ENCODE data around the gene DCC. TPM values are rescaled to one million over a fixed set of nuclear protein-coding genes. Genes with fewer than 3 reads are reported as not detected.

DCC gene
- total and polyA plus RNA-seq, 2 donors (not counting 1 experiment from before 2014, with no cell fraction given) = not detected

DNA sequence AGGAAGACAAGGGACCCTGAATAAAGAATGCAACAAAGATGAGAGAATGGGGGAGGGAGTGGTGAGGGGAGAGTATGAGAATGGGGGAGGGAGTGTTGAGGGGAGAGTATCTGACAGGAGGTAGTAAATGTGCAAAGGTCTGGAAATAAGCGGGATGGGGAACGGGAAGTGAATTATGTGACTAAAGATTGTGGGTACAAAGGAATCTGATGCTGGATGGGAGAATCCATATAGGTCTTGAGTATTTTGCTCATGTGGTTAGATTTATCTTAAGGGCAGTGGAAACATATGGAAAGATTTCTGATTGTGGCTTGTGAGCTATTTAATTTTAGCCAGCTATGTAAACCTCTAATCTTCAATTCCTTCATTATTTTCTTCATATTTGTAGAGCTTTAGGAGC lies 593.4 kb downstream of the DCC start:
- no peak for TF ChIP-seq EZH2 (IDR thresholded peaks at IDR 0.05; ENCODE audit: borderline replicate concordance, insufficient read depth, low read depth, low read length, poor library complexity, severe bottlenecking)
- TF ChIP-seq, protein P1, sequence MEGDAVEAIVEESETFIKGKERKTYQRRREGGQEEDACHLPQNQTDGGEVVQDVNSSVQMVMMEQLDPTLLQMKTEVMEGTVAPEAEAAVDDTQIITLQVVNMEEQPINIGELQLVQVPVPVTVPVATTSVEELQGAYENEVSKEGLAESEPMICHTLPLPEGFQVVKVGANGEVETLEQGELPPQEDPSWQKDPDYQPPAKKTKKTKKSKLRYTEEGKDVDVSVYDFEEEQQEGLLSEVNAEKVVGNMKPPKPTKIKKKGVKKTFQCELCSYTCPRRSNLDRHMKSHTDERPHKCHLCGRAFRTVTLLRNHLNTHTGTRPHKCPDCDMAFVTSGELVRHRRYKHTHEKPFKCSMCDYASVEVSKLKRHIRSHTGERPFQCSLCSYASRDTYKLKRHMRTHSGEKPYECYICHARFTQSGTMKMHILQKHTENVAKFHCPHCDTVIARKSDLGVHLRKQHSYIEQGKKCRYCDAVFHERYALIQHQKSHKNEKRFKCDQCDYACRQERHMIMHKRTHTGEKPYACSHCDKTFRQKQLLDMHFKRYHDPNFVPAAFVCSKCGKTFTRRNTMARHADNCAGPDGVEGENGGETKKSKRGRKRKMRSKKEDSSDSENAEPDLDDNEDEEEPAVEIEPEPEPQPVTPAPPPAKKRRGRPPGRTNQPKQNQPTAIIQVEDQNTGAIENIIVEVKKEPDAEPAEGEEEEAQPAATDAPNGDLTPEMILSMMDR (IDR thresholded peaks at IDR 0.05) = no peak

DNA sequence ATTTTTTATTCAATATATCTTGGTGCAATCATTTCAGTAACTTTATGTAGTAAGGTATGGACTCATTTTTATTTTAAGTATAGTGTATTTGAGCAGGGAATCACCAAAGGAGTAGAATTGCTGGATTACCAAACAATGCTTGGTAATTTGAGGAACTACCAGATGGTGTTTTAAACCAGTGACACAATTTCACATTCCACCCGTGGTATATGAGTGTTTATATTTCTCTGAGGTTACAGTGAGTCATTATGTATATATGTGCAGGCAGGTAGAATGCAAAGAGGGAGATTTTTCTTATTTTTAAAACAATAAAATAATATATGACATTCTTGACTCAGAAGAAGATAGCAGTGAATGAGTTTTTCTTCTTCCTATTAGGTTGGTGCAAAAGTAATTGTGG lies 596.9 kb downstream of the DCC start:
- ATAC-seq (ENCODE audit: low read depth) (no peak), DNase-seq (no peak)
- Histone ChIP-seq H3K4me2 (replicated peaks; ENCODE audit: low read depth, low read length, poor library complexity, severe bottlenecking) (no peak overlapping the region), H2AFZ (ENCODE audit: insufficient read depth, low read depth, low read length, poor library complexity, severe bottlenecking) (no peak overlapping the region), H3K4me1 (ENCODE audit: control insufficient read depth in 2 of 2, insufficient read depth in 2 of 2, low read length in 2 of 2) (no peaks in the 10 kb centered on the region), H3K9me3 (ENCODE audit: control extremely low read depth in 1 of 3, control insufficient read depth in 2 of 3, insufficient read depth in 1 of 3, low read length in 2 of 3) (no peaks in the 10 kb centered on the region), H3K27ac (ENCODE audit: low read length in 2 of 2) (no peak overlapping the region), H4K20me1 (ENCODE audit: control insufficient read depth, insufficient read depth, low read length, poor library complexity, severe bottlenecking) (no peaks in the 10 kb centered on the region), H3K36me3 (replicated peaks in 1 of 2; ENCODE audit: control extremely low read depth in 1 of 2, control insufficient read depth in 1 of 2, extremely low read depth in 1 of 2, insufficient read depth in 2 of 2, low read length in 1 of 2) (no peaks in the 10 kb centered on the region), H3K4me3 (ENCODE audit: control extremely low read depth in 1 of 5, extremely low read depth in 1 of 5, insufficient read depth in 1 of 5, low read depth in 2 of 5, low read length in 4 of 5) (no peak overlapping the region), H3K9ac (ENCODE audit: low read length) (no peak overlapping the region), H3K79me2 (ENCODE audit: control insufficient read depth, insufficient read depth, low read length) (no peaks in the 10 kb centered on the region), H3K27me3 (replicated peaks in 1 of 4; ENCODE audit: control extremely low read depth in 1 of 4, control insufficient read depth in 3 of 4, insufficient read depth in 4 of 4, low read length in 3 of 4) (no peaks in the 10 kb centered on the region)
- no peaks in the 10 kb centered on the region for H3K4me1 Mint-ChIP-seq
- intact Hi-C loops (cut with micrococcal nuclease) = no loop called here
- no peak for TF ChIP-seq EZH2 (IDR thresholded peaks at IDR 0.05; ENCODE audit: borderline replicate concordance, insufficient read depth, low read depth, low read length, poor library complexity, severe bottlenecking)
- TF ChIP-seq, protein P1 (IDR thresholded peaks at IDR 0.05) = no peak
- no peak overlapping the region for H3K4me3 Mint-ChIP-seq
- no peak overlapping the region for H3K27ac Mint-ChIP-seq
- no peaks in the 10 kb centered on the region for H3K9me3 Mint-ChIP-seq (ENCODE audit: insufficient read depth)
- POLR2A ChIA-PET = no interaction called here
- CTCF ChIA-PET = no interaction called here
- no peaks in the 10 kb centered on the region for H3K27me3 Mint-ChIP-seq
- no CpG with 5 or more reads among the region's 1 CpG for WGBS (ENCODE audit: insufficient coverage)

More for the DNA sequence above, 593.4 kb downstream of the DCC start:
- H3K4me3 ChIP-seq (ENCODE audit: control extremely low read depth in 1 of 5, extremely low read depth in 1 of 5, insufficient read depth in 1 of 5, low read depth in 2 of 5, low read length in 4 of 5) = no peak overlapping the region
- Mint-ChIP-seq H3K27me3 (no peaks in the 10 kb centered on the region), H3K4me1 (no peaks in the 10 kb centered on the region), H3K27ac (no peak overlapping the region), H3K4me3 (no peak overlapping the region), H3K9me3 (ENCODE audit: insufficient read depth) (no peaks in the 10 kb centered on the region)
- H3K36me3 ChIP-seq (replicated peaks in 1 of 2; ENCODE audit: control extremely low read depth in 1 of 2, control insufficient read depth in 1 of 2, extremely low read depth in 1 of 2, insufficient read depth in 2 of 2, low read length in 1 of 2) = no peaks in the 10 kb centered on the region
- 95% methylated on average over 2 of the region's 2 CpGs for WGBS (ENCODE audit: insufficient coverage)
- H3K4me1 ChIP-seq (ENCODE audit: control insufficient read depth in 2 of 2, insufficient read depth in 2 of 2, low read length in 2 of 2) = no peaks in the 10 kb centered on the region
- H2AFZ ChIP-seq (ENCODE audit: insufficient read depth, low read depth, low read length, poor library complexity, severe bottlenecking) = no peak overlapping the region
- H3K79me2 ChIP-seq (ENCODE audit: control insufficient read depth, insufficient read depth, low read length) = no peaks in the 10 kb centered on the region
- H3K27ac ChIP-seq (ENCODE audit: low read length in 2 of 2) = no peak overlapping the region
- ChIA-PET CTCF (no interaction called here), POLR2A (no interaction called here)
- H3K9me3 ChIP-seq (ENCODE audit: control extremely low read depth in 1 of 3, control insufficient read depth in 2 of 3, insufficient read depth in 1 of 3, low read length in 2 of 3) = no peaks in the 10 kb centered on the region
- ATAC-seq (ENCODE audit: low read depth) (no peak), DNase-seq (no peak)
- no peak overlapping the region for H3K4me2 ChIP-seq (replicated peaks; ENCODE audit: low read depth, low read length, poor library complexity, severe bottlenecking)
- no peaks in the 10 kb centered on the region for H4K20me1 ChIP-seq (ENCODE audit: control insufficient read depth, insufficient read depth, low read length, poor library complexity, severe bottlenecking)
- H3K27me3 ChIP-seq (replicated peaks in 1 of 4; ENCODE audit: control extremely low read depth in 1 of 4, control insufficient read depth in 3 of 4, insufficient read depth in 4 of 4, low read length in 3 of 4) = no peaks in the 10 kb centered on the region
- intact Hi-C loops (cut with micrococcal nuclease) = no loop called here
- H3K9ac ChIP-seq (ENCODE audit: low read length) = no peak overlapping the region

Measured in B cell (primary cell).